HAP-1 (cell line): ENCODE measurements around the gene NFE2L3.
"Not testable (repeated sequence)": the region's sequence is repeated elsewhere in the genome, so short reads cannot be mapped to it uniquely, and the experiment has no call there.

Experiments
- DNase-seq, 2 experiments: peaks; one replicate each; pipeline ENCODE4 v3.0.0-alpha.2; 2016 to 2020; ENCODE audit warnings: low spot score in 2 of 2
- H3K27me3 ChIP-seq: fragments of 250-450 bp; sonication (Bioruptor Pico); 2 replicates; pipeline ENCODE4 v1.5.1; 2020; ENCODE audit warnings: low read depth, mild to moderate bottlenecking, moderate library complexity
- H3K36me3 ChIP-seq: fragments of 250-450 bp; sonication (Bioruptor Pico); replicated peaks from 2 replicates; pipeline ENCODE4 v1.5.1; 2020; ENCODE audit warnings: mild to moderate bottlenecking
- H3K4me1 ChIP-seq: fragments of 250-450 bp; sonication (Bioruptor Pico); 2 replicates; pipeline ENCODE4 v1.5.1; 2020; ENCODE audit warnings: mild to moderate bottlenecking
- H3K4me3 ChIP-seq: fragments of 250-450 bp; sonication (Bioruptor Pico); 2 replicates; pipeline ENCODE4 v1.5.1; 2020; ENCODE audit warnings: mild to moderate bottlenecking, moderate library complexity
- H3K9me3 ChIP-seq: fragments of 250-450 bp; sonication (Bioruptor Pico); 2 replicates; pipeline ENCODE4 v1.5.1; 2020; ENCODE audit warnings: mild to moderate bottlenecking, moderate library complexity
- in situ Hi-C: fragments of 300-500 bp; cut with MboI; formaldehyde crosslinking; loops from 3 replicates; pipeline ENCODE4 v1.14.3; 2020; ENCODE audit warnings: low sequenced_read_pairs, inconsistent platforms, mixed read lengths

The NFE2L3 gene

GRCh38 chr7:26135076-26135475 lies 16.9 kb upstream of the NFE2L3 start:
- H3K36me3 ChIP-seq: no peaks in the 10 kb centered on the region
- 0 out of 2 replicates have a peak, but pooled peaks cover 4% of the 10 kb centered on the region for H3K27me3 ChIP-seq
- no peak for DNase-seq
- H3K4me1 ChIP-seq: no peaks in the 10 kb centered on the region
- in situ Hi-C loops: no loop called here
- H3K9me3 ChIP-seq: 0 out of 2 replicates have a peak, but pooled peaks cover 3% of the 10 kb centered on the region
- H3K4me3 ChIP-seq: no peak overlapping the region

GRCh38 chr7:26135551-26135950 lies 16.4 kb upstream of the NFE2L3 start:
- H3K27me3 ChIP-seq: 0 out of 2 replicates have a peak, but pooled peaks cover 4% of the 10 kb centered on the region
- H3K4me1 ChIP-seq: no peaks in the 10 kb centered on the region
- 0 out of 2 replicates have a peak, but pooled peaks cover 3% of the 10 kb centered on the region for H3K9me3 ChIP-seq
- no peak for DNase-seq
- in situ Hi-C loops: no loop called here
- H3K4me3 ChIP-seq: no peak overlapping the region
- no peaks in the 10 kb centered on the region for H3K36me3 ChIP-seq

GRCh38 chr7:26136831-26137230 lies 15.2 kb upstream of the NFE2L3 start:
- no peak overlapping the region for H3K4me3 ChIP-seq
- 0 out of 2 replicates have a peak, but pooled peaks cover 4% of the 10 kb centered on the region for H3K27me3 ChIP-seq
- DNase-seq: no peak
- no peaks in the 10 kb centered on the region for H3K9me3 ChIP-seq
- no peaks in the 10 kb centered on the region for H3K36me3 ChIP-seq
- no peaks in the 10 kb centered on the region for H3K4me1 ChIP-seq
- in situ Hi-C loops: no loop called here

GRCh38 chr7:26140380-26140779 lies 11.6 kb upstream of the NFE2L3 start:
- H3K36me3 ChIP-seq: no peaks in the 10 kb centered on the region
- H3K9me3 ChIP-seq: no peaks in the 10 kb centered on the region
- no peaks in the 10 kb centered on the region for H3K4me1 ChIP-seq
- no peaks in the 10 kb centered on the region; the same call in 1 of the 2 replicates for H3K27me3 ChIP-seq
- H3K4me3 ChIP-seq: no peak overlapping the region
- in situ Hi-C loops: no loop called here
- no peak for DNase-seq

GRCh38 chr7:26141077-26141476 lies 10.9 kb upstream of the NFE2L3 start:
- H3K4me3 ChIP-seq: no peak overlapping the region
- H3K27me3 ChIP-seq: no peaks in the 10 kb centered on the region; the same call in 1 of the 2 replicates
- H3K9me3 ChIP-seq: no peaks in the 10 kb centered on the region
- no peaks in the 10 kb centered on the region for H3K4me1 ChIP-seq
- in situ Hi-C loops: no loop called here
- no peaks in the 10 kb centered on the region for H3K36me3 ChIP-seq
- no peak for DNase-seq

GRCh38 chr7:26143298-26144048 lies 8.5 kb upstream of the NFE2L3 start:
- in situ Hi-C loops: no loop called here
- no peak for DNase-seq

GRCh38 chr7:26144184-26145080 lies 7.6 kb upstream of the NFE2L3 start:
- DNase-seq: no peak
- in situ Hi-C loops: no loop called here

More at GRCh38 chr7:26143298-26144048, 8.5 kb upstream of the NFE2L3 start:
- no peaks in the 10 kb centered on the region; the same call in 1 of the 2 replicates for H3K27me3 ChIP-seq
- no peaks in the 10 kb centered on the region for H3K4me1 ChIP-seq
- H3K36me3 ChIP-seq: no peaks in the 10 kb centered on the region
- no peak overlapping the region for H3K4me3 ChIP-seq
- no peaks in the 10 kb centered on the region for H3K9me3 ChIP-seq

GRCh38 chr7:26145238-26145637 lies 6.8 kb upstream of the NFE2L3 start:
- H3K9me3 ChIP-seq: no peaks in the 10 kb centered on the region
- DNase-seq: no peak
- no peaks in the 10 kb centered on the region for H3K36me3 ChIP-seq
- no peak overlapping the region for H3K4me3 ChIP-seq
- H3K4me1 ChIP-seq: no peaks in the 10 kb centered on the region
- in situ Hi-C loops: no loop called here
- H3K27me3 ChIP-seq: no peaks in the 10 kb centered on the region; the same call in 1 of the 2 replicates

More at GRCh38 chr7:26144184-26145080, 7.6 kb upstream of the NFE2L3 start:
- H3K4me1 ChIP-seq: no peaks in the 10 kb centered on the region
- H3K9me3 ChIP-seq: no peaks in the 10 kb centered on the region
- no peak overlapping the region for H3K4me3 ChIP-seq
- H3K36me3 ChIP-seq: no peaks in the 10 kb centered on the region
- H3K27me3 ChIP-seq: no peaks in the 10 kb centered on the region; the same call in 1 of the 2 replicates

- H3K4me3 ChIP-seq: no peak overlapping the region
- no peaks in the 10 kb centered on the region; the same call in 1 of the 2 replicates for H3K27me3 ChIP-seq
- in situ Hi-C loops: no loop called here
- DNase-seq: no peak
- H3K36me3 ChIP-seq: no peaks in the 10 kb centered on the region
- H3K4me1 ChIP-seq: peaks cover 4% of the 10 kb centered on the region
- no peaks in the 10 kb centered on the region for H3K9me3 ChIP-seq
Measured at GRCh38 chr7:26147030-26147429, 5.0 kb upstream of the NFE2L3 start.

GRCh38 chr7:26147646-26148306 lies 4.2 kb upstream of the NFE2L3 start:
- H3K4me1 ChIP-seq, H3K27me3 ChIP-seq, in situ Hi-C loops: not testable (repeated sequence)

GRCh38 chr7:26148307-26148700 lies 3.7 kb upstream of the NFE2L3 start:
- DNase-seq, H3K9me3 ChIP-seq, H3K4me1 ChIP-seq, H3K4me3 ChIP-seq, in situ Hi-C loops, H3K27me3 ChIP-seq, H3K36me3 ChIP-seq: not testable (repeated sequence)

More at GRCh38 chr7:26147646-26148306, 4.2 kb upstream of the NFE2L3 start:
- peak in 1 of 2 experiments; percentile 26 for DNase-seq
- H3K9me3 ChIP-seq, H3K36me3 ChIP-seq, H3K4me3 ChIP-seq: not testable (repeated sequence)

- in situ Hi-C loops: no loop called here
- H3K4me1 ChIP-seq: peaks cover 11% of the 10 kb centered on the region
- no peaks in the 10 kb centered on the region; the same call in 1 of the 2 replicates for H3K27me3 ChIP-seq
- DNase-seq: no peak
- no peaks in the 10 kb centered on the region for H3K36me3 ChIP-seq
- no peaks in the 10 kb centered on the region for H3K9me3 ChIP-seq
- no peak overlapping the region for H3K4me3 ChIP-seq
Measured at GRCh38 chr7:26149391-26149977, 2.5 kb upstream of the NFE2L3 start.

GRCh38 chr7:26151096-26151495 lies 902 bp upstream of the NFE2L3 start:
- no peaks in the 10 kb centered on the region for H3K9me3 ChIP-seq
- no peak overlapping the region for H3K4me3 ChIP-seq
- no peak for DNase-seq
- in situ Hi-C loops: no loop called here
- H3K36me3 ChIP-seq: no peaks in the 10 kb centered on the region
- peaks cover 19% of the 10 kb centered on the region for H3K4me1 ChIP-seq
- H3K27me3 ChIP-seq: no peaks in the 10 kb centered on the region
